Kidney tubule cell (primary cell): ENCODE data around the gene ZNF829.

ENCODE experiments used
- DNase-seq: peaks from one replicate; pipeline ENCODE4 v3.0.0-alpha.2; 2018; ENCODE audit warnings: low spot score

The ZNF829 gene

DNA sequence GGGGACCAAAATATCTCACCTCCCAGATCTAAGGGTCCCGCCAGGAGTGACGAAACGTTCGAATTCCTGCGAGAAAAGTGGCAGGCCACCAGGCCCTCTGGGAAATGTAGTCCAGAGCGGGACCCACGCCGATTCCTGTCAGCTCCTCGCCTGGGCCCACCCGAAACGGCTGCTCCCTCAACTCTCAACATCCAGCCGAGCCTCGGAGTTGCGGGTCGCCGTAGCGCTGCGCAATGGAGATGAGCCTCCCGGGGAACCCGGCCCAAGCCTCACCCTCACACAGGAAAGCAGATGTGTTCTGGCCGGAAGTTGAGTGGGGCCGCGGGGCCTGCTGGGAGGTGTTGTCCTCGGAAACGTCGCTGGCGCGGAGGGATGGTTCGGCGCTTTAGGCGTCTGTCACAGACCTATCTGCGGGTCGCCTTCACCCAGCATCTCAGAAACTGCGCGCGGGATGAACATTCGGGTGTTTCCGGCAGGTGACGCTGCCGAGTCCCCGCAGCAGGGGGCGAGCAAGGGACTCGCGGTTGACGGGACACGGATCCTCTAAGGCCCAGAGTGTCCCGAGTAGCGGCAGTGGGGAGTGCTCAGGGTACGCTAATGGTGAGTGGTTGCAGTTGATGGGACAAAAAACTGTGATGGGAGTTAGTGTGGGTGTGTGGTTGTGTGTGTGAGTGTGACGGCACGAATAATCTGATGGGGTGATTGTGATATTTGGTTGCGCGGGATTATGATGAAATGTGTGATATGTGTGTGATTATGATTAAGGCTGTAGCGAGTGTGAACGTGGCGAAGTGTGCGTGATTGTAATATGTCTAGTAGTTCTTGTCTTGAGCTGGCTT lies at the start of gene ZNF829, which contains the start of gene ZNF568:
ZNF829 (minus strand) TSS at position 300 of the 839 bp plus-strand sequence. CDS start 1,124 bp downstream, outside the sequence.
ZNF568 (plus strand) TSS at position 341 of the 839 bp plus-strand sequence. CDS start 6,439 bp downstream, outside the sequence.
- DNase-seq = peak; percentile 90

DNA sequence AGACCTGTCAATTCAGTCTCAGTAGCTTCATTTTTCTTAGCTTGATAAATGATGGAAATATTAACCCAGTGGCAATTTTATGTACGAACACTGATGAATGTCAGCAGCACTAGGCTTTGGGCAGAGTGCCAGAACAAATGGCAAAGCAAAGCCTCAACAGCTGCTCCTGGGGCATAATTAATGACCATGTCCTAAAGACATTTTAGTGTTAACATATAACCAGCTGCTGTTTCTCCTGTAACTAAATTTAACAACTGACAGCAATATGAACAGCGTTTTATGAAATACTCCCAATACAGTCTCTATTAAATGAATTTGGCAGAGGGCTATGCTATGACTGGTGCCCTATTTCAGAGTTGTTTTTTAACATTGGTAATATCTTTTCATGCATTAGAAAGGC lies 47.2 kb upstream of the ZNF829 start:
- DNase-seq = no peak

DNA sequence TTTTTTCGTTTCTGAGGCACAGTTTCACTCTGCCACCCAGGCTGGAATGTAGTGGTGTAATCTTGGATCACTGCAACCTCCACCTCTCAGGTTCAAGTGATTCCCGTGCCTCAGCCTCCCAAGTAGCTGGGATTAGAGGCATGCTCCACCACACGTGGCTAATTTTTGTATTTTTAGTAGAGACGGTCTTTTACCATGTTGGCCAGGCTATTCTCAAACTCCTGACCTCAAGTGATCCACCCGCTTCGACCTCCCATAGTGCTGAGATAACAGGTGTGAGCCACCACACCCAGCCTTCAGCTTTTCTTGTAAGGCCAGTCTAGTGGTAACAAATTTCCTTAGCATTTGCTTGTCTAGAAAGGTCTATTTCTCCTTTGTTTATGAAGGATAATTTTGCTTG lies 46.3 kb upstream of the ZNF829 start:
- DNase-seq = no peak

DNA sequence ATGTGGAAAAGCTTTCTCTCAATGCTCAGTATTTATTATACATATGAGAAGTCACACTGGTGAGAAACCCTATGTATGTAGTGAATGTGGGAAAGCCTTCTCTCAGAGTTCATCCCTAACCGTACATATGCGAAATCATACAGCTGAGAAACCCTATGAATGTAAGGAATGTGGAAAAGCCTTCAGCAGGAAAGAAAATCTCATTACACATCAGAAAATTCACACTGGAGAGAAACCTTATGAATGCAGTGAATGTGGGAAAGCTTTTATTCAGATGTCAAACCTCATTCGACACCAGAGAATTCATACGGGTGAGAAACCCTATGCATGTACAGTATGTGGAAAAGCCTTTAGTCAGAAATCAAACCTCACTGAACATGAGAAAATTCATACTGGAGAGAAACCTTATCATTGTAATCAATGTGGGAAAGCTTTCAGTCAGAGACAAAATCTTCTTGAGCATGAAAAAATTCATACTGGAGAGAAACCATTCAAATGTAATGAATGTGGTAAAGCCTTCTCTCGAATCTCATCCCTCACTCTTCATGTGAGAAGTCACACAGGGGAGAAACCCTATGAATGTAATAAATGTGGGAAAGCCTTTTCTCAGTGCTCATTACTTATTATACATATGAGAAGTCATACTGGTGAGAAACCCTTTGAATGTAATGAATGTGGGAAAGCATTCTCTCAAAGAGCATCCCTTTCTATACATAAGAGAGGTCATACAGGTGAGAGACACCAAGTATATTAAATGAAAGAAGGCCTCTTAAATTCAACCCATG lies 34.4 kb upstream of the ZNF829 start:
- DNase-seq = no peak

DNA sequence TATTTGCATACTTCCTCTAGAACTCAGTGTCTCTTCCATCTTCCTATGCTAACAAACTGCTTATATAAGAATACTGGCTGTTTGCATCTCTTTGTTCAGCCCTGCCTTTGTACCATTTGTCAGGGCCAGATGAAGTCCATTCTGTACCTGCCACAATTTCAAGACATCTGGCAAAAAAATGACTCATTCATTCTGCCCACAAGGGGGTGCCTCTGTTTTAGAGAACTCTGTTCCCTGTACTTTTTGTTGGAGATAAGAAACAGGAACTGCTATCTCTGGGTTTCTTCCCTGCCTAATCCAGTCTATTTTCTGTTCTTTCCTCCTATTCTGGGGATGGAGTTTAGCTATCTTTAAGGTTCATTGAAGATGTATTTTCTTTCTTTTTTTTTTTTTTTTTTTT lies 23.1 kb upstream of the ZNF829 start:
- DNase-seq = no peak

DNA sequence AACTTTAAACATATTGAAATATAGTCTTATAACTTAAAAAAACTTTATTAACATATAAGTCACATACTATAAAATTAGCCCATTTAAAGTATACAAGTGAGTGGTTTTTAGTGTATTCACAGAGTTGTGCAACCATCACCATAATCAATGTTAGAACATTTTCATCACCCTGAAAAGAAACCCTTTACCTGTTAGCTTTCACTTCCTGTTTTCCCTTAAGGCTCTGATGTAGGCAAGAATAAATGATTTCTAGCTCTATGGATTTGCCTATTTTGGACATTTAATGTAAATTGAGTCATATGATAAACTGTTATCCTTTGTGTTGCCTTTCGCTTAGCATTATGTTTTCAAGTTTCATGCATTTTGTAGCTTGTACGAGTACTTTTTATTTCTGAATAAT lies 15.6 kb upstream of the ZNF829 start:
- DNase-seq = no peak

DNA sequence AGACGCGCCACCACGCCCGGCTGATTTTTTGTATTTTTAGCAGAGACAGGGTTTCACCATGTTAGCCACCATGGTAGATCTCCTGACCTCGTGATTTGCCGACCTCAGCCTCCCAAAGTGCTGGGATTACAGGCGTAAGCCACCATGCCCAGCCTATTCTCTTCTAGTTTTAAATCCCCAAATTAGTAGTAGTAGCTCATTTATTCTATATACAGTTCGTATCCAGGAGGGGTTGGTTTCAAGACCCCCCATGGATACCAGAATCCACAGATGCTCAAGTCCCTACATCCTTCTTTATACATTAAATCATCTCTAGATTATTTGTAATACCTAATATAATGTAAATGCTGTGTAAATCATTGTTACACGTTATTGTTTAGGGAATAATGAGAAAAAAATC lies 2.0 kb upstream of the ZNF829 start:
- DNase-seq = no peak

DNA sequence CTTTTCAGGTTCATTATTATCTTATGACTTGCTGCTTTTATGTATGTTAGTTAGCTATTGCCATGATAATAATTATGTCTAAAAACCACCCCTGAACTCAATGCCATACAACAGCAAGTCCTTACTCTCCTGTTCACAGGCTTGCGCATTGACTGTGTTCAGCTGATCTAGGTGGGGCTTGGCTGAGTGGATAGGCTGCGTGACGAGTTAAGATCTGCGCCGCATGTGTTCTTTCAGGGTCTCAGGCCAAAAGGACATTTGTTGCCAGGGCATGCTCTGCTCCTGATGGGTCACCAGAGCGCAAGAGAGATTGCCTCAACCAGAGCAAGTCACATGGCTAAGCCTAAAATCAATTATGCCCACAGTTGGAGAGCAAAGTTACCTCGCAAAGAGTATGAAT lies 900 bp upstream of the ZNF829 start:
- DNase-seq = peak; percentile 15

DNA sequence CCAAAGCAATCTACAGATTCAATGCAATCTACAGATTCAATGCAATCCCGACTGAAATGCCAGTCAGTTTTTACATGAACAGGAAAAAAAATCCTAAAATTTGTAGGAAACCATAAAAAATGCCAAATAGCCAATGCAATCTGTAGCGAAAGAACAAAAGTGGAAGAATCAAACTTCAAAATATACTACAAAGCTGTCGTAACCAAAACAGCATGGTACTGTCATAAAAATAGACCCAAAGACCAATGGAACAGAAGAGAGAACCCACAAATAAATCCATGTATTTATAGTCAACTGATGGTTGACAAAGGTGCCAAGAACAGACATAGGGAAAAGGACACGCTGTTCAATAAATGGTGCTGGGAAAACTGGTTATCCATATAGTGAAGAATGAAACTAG lies 17.7 kb downstream of the ZNF829 start:
- DNase-seq = no peak

DNA sequence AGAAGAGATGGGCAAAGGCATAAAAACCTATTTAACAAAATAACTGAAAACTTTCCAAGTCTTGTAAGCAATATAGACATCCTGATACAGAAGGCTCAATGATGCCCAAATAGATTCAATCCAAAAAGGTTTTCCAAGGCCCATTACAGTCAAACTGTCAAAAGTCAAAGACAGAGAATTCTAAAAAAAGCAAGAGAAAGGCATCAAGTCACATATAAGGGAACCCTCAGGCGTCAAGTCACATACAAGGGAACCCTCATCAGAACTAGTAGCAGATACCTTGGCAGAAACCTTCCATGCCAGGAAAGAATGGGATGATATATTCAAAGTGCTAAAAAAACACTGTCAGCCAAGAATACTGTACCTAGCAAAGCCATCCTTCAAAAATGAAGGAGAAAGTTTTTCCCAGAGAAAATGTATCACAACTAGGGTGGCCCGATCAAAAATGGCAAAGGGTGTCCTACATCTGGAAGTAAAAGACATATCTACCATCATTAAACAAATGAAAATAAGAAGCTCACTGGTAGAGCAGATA lies 21.2 kb downstream of the ZNF829 start:
- DNase-seq = no peak

DNA sequence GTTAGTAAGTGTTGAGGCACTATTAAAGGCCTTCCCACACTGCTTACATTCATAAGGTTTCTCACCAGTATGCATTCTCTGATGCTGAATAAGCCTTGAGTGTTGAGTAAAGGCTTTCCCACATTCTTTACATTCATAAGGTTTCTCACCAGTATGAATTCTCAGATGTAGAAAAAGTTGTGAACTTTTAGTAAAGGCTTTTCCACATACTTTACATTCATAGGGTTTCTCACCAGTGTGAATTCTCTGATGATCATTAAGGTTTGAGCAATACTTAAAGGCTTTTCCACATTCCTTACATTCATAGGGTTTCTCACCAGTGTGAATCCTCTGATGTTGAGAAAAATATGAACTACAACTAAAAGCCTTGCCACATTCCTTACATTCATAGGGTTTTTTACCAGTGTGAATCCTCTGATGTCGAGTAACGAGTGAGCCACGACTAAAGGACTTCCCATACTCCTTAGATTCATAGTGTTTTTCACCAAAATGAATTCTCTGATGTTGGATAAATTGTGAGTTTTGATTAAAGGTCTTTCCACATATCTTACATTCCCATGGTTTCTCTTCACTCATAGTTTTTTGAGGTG lies 24.2 kb downstream of the ZNF829 start:
- no peak for DNase-seq

DNA sequence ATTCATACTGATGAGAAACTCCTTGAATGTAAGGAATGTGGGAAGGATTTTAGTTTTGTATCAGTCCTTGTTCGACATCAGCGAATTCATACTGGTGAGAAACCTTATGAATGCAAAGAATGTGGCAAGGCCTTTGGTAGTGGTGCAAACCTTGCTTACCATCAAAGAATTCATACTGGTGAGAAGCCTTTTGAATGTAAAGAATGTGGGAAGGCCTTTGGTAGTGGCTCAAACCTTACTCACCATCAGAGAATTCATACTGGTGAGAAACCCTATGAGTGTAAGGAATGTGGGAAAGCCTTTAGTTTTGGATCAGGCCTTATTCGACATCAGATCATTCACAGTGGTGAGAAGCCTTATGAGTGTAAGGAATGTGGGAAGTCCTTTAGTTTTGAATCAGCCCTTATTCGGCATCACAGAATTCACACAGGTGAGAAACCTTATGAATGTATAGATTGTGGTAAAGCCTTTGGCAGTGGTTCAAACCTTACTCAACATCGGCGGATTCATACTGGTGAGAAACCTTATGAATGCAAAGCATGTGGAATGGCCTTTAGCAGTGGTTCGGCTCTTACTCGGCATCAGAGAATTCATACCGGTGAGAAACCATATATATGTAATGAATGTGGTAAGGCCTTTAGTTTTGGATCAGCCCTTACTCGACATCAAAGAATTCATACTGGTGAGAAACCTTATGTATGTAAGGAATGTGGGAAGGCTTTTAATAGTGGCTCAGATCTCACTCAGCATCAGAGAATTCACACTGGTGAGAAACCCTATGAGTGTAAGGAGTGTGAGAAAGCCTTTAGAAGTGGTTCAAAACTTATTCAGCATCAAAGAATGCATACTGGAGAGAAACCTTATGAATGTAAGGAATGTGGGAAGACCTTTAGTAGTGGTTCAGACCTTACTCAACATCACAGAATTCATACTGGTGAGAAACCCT lies 38.8 kb downstream of the ZNF829 start:
- no peak for DNase-seq

DNA sequence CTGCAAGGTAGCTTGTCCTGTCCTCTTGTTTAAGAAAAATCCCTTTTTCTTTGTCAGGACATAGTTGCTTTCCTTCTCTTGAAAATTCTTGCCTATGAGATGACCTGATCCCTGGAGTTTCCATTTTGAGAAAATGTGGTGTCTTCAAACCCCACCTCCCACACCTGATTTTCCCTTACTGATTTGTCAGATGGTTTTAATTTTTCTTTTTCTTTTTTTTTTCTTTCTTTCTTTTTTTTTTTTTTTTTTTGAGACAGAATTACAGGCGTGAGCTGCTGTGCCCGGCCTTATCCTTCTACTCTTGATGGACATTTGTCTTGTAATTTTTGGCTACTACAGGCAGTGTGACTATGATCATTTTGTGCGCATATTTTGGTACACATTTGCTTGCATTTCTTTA lies 64.2 kb downstream of the ZNF829 start:
- DNase-seq = no peak

DNA sequence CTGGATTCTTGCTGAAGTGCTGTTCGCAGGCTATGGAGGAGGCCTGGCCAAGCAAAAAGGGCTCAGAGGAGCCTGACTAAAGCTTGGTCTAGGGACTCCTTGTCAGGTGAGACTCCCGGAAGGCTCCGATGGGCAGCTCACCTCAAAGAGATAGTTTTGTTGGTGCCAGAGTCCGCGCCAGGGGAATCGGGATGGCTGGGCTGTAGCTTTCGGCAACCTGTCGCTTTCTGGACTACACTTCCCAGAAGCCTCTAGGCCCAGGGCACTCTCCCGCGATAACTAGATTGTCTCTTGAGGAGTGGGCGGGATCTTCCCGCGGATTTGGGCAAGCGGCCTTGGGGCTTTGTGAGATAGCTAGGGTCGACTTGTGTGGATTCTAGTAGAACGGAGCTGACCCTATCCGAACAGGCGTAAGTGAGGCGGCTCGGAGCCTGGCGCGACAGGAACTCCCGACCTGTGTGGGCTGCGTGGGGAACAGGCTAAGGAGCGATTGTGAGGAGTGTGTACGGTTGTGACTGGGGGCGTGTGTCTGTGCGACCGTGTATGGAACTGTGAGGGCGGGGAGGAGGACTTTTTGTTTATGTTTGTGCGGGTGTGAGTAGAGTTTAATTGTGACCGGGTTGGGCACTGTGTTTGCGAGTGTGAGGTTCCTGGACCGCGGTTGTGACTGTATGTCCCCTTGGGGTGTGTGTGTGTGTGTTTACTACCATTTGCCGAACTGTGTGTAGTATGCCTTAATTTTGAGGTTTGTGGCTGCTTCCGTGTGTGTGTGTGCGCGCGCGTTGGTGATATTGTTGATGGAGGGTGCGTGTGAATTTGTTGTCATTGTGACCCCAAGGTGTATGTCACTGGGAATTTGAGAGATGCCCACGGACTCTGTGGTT lies 65.3 kb downstream of the ZNF829 start, which contains the start of gene ZNF345:
ZNF345 (plus strand) TSS at position 318 of the 884 bp plus-strand sequence. CDS start 25,955 bp downstream, outside the sequence.
- DNase-seq = peak; percentile 89

DNA sequence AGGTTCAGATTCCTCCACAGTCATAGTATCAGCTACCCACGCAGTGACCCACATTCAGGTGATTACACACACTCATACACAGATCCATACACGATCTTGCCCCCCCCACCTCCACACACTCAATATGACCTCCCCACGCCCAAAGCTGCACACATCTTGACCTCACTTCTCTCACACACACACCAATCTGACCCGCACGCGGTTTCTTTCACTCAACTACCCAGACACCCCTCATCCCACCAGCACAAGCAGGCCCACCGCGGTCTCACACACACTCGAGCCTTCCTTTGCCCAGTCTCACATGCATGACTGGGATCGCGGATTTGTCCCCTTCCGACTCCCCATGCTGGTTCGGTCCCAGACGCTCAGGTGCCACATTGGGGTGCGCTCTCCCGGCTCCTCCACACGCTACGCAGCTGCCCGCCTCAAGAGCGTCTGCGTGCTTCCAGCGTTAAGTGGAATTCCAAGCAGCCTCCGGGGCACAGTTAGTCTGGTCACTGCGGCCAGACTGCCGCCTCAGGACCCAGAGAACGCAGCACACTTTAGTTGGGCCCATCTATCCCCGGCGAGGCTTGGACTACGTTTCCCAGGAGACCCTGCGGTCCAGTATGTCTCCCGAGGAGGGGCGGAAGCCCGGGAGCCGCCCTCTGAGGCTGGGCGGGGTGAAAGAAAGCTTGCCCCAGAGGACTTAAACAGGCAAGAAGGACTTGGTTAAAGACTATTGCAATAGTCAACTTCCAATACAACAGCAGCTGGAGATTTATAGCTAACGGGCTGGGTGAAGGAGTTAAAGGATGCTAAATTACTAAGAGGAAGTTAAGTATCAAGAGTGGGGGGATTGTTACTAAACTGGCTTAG lies 66.2 kb downstream of the ZNF829 start:
- peak; percentile 90 for DNase-seq

DNA sequence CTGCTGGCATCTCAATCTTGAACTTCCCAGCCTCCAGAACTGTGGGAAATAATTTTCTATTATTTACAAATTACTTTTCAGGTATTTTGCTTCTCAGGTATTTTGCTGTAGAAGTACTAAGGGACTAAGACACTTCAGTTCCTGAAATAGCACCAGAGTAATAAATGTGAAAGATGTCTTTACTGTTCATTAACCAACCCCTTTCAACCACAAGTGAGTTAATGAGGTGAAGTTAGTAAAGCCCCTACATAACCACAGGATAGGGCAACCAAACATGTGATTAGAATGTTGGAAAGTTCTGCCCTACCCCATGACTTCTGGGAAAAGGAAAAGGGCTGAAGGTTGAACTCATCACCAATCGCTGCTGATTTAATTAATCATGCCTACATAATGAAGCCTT lies 68.1 kb downstream of the ZNF829 start:
- DNase-seq = peak; percentile 2

DNA sequence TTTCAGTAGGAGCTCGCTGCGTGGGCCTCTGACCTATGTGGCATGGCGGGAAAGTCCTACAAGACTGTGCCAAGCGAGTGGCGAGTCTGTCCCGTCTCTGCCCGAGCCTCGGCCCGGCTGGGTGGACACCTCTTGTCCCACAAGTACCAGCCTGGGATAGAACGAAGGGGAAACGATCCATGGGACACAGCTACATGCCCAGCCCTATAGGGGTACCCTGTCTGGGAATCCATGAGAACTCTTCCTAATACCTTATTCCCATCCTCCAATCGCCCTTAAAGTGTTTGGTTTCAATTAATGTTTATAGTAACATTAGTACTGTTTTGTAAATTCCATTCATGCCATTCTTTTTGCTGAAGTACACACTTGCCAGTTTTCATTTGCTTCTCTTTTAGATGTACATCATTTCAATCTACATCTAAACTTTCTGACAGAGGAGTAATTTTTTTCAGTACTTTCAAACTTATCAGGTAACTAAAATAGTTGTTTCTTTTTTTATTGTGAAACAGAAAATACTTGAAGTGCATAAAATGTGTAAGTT lies 77.2 kb downstream of the ZNF829 start:
- DNase-seq = no peak
